Activated T-cell treated with anti-CD3 and anti-CD28 coated beads, Interleukin-2, amount 50 U/mL, for 4 hours (primary cell): ENCODE data around the gene TMEM271. TPM values are rescaled to one million over a fixed set of nuclear protein-coding genes. Genes with fewer than 3 reads are reported as not detected.
A peak's percentile ranks its signal among the peaks of the same experiment; 100 is the strongest.

Source experiments
- ATAC-seq, 2 donors: fragments of 200-7000 bp; cut with Tn5 transposase; one replicate each; pipeline ENCODE4 v1.10.0; 2021
- DNase-seq: peaks from one replicate; pipeline ENCODE4 v3.0.0-alpha.2; 2020
- H3K27me3 Mint-ChIP-seq: one replicate; pipeline ENCODE4 v1.8.0; 2021; ENCODE audit warnings: low read depth, mixed read lengths
- H3K36me3 Mint-ChIP-seq: one replicate; pipeline ENCODE4 v1.8.0; 2022; ENCODE audit warnings: mixed read lengths; ENCODE audit not compliant: insufficient read depth
- H3K4me1 Mint-ChIP-seq: one replicate; pipeline ENCODE4 v1.8.0; 2021; ENCODE audit warnings: low read depth, mixed read lengths
- H3K4me3 Mint-ChIP-seq: one replicate; pipeline ENCODE4 v1.8.0; 2021; ENCODE audit warnings: mild to moderate bottlenecking, moderate library complexity, mixed read lengths
- H3K9me3 Mint-ChIP-seq: one replicate; pipeline ENCODE4 v1.8.0; 2021; ENCODE audit warnings: mixed read lengths
- total RNA-seq, 3 donors: library from RNA; stranded (reverse); gene quantifications; one replicate each; pipeline ENCODE4 v1.2.1, GENCODE V29; 2021

Gene TMEM271
- not detected for total RNA-seq

GRCh38 chr4:576245-576821 lies at the start of gene TMEM271:
TMEM271 (minus strand) TSS chr4:576295; CDS start chr4:576062, 233 bp downstream.
- ATAC-seq (no peak), DNase-seq (no peak)
- peaks cover 12% of the 10 kb centered on the region for H3K4me1 Mint-ChIP-seq
- no peaks in the 10 kb centered on the region for H3K9me3 Mint-ChIP-seq
- peak within 1 kb of the TSS; percentile 11 for H3K4me3 Mint-ChIP-seq
- no peaks in the 10 kb centered on the region for H3K36me3 Mint-ChIP-seq
- H3K27me3 Mint-ChIP-seq = peaks cover 66% of the 10 kb centered on the region

- DNase-seq = no peak
- H3K27me3 Mint-ChIP-seq = peaks cover 11% of the 10 kb centered on the region
- no peak for ATAC-seq
- no peak overlapping the region for H3K4me3 Mint-ChIP-seq
- no peaks in the 10 kb centered on the region for H3K9me3 Mint-ChIP-seq
- no peaks in the 10 kb centered on the region for H3K4me1 Mint-ChIP-seq
- no peaks in the 10 kb centered on the region for H3K36me3 Mint-ChIP-seq
Measured at GRCh38 chr4:625631-626161, 49.6 kb upstream of the TMEM271 start.

- H3K27me3 Mint-ChIP-seq = peaks cover 16% of the 10 kb centered on the region
- ATAC-seq (no peak), DNase-seq (no peak)
- no peaks in the 10 kb centered on the region for H3K9me3 Mint-ChIP-seq
- no peaks in the 10 kb centered on the region for H3K36me3 Mint-ChIP-seq
- H3K4me1 Mint-ChIP-seq = no peaks in the 10 kb centered on the region
- H3K4me3 Mint-ChIP-seq = no peak within 1 kb of the TSS
Measured at GRCh38 chr4:624705-625590, 48.9 kb upstream of the TMEM271 start, which contains the start of gene PDE6B. PDE6B (plus strand) TSS chr4:625573; CDS start chr4:625627, 54 bp downstream.

GRCh38 chr4:623914-624566 lies 47.9 kb upstream of the TMEM271 start:
- ATAC-seq = no peak
- H3K36me3 Mint-ChIP-seq = no peaks in the 10 kb centered on the region
- no peaks in the 10 kb centered on the region for H3K4me1 Mint-ChIP-seq
- DNase-seq = no peak
- H3K27me3 Mint-ChIP-seq = peaks cover 18% of the 10 kb centered on the region
- H3K4me3 Mint-ChIP-seq = no peak overlapping the region
- no peaks in the 10 kb centered on the region for H3K9me3 Mint-ChIP-seq

- Mint-ChIP-seq H3K27me3 (peaks cover 18% of the 10 kb centered on the region), H3K4me3 (no peak overlapping the region), H3K36me3 (no peaks in the 10 kb centered on the region), H3K9me3 (no peaks in the 10 kb centered on the region), H3K4me1 (no peaks in the 10 kb centered on the region)
- DNase-seq (no peak), ATAC-seq (no peak)
Measured at GRCh38 chr4:622996-623913, 47.2 kb upstream of the TMEM271 start.

GRCh38 chr4:622071-622995 lies 46.2 kb upstream of the TMEM271 start:
- no peak overlapping the region for H3K4me3 Mint-ChIP-seq
- peaks cover 24% of the 10 kb centered on the region for H3K27me3 Mint-ChIP-seq
- H3K9me3 Mint-ChIP-seq = no peaks in the 10 kb centered on the region
- no peak for DNase-seq
- H3K36me3 Mint-ChIP-seq = no peaks in the 10 kb centered on the region
- ATAC-seq = no peak
- no peaks in the 10 kb centered on the region for H3K4me1 Mint-ChIP-seq

GRCh38 chr4:621296-622070 lies 45.4 kb upstream of the TMEM271 start:
- H3K9me3 Mint-ChIP-seq = no peaks in the 10 kb centered on the region
- H3K4me3 Mint-ChIP-seq = no peak overlapping the region
- ATAC-seq = no peak
- H3K4me1 Mint-ChIP-seq = no peaks in the 10 kb centered on the region
- DNase-seq = no peak
- no peaks in the 10 kb centered on the region for H3K36me3 Mint-ChIP-seq
- H3K27me3 Mint-ChIP-seq = peaks cover 24% of the 10 kb centered on the region

- Mint-ChIP-seq H3K9me3 (no peaks in the 10 kb centered on the region), H3K4me3 (no peak overlapping the region), H3K27me3 (peaks cover 21% of the 10 kb centered on the region), H3K36me3 (no peaks in the 10 kb centered on the region), H3K4me1 (no peaks in the 10 kb centered on the region)
- DNase-seq (no peak), ATAC-seq (no peak)
Measured at GRCh38 chr4:620851-621261, 44.8 kb upstream of the TMEM271 start.

- no peaks in the 10 kb centered on the region for H3K36me3 Mint-ChIP-seq
- H3K4me3 Mint-ChIP-seq = no peak overlapping the region
- H3K4me1 Mint-ChIP-seq = no peaks in the 10 kb centered on the region
- peaks cover 19% of the 10 kb centered on the region for H3K27me3 Mint-ChIP-seq
- DNase-seq (no peak), ATAC-seq (no peak)
- no peaks in the 10 kb centered on the region for H3K9me3 Mint-ChIP-seq
Measured at GRCh38 chr4:620201-620600, 44.1 kb upstream of the TMEM271 start.

- H3K4me3 Mint-ChIP-seq = no peak overlapping the region
- H3K27me3 Mint-ChIP-seq = peaks cover 16% of the 10 kb centered on the region
- no peak for DNase-seq
- no peaks in the 10 kb centered on the region for H3K9me3 Mint-ChIP-seq
- H3K4me1 Mint-ChIP-seq = no peaks in the 10 kb centered on the region
- no peak for ATAC-seq
- no peaks in the 10 kb centered on the region for H3K36me3 Mint-ChIP-seq
Measured at GRCh38 chr4:617644-618641, 41.8 kb upstream of the TMEM271 start.

- Mint-ChIP-seq H3K36me3 (no peaks in the 10 kb centered on the region), H3K4me3 (no peak overlapping the region), H3K9me3 (no peaks in the 10 kb centered on the region), H3K4me1 (no peaks in the 10 kb centered on the region), H3K27me3 (peaks cover 20% of the 10 kb centered on the region)
- DNase-seq = no peak
- ATAC-seq = no peak
Measured at GRCh38 chr4:616911-617643, 41.0 kb upstream of the TMEM271 start.
